Fibroblast of the conjunctiva (primary cell): Measurements from ENCODE around the gene CYP2E1.
A peak's percentile ranks its signal among the peaks of the same experiment; 100 is the strongest.
"Not testable (repeated sequence)": the region's sequence is repeated elsewhere in the genome, so short reads cannot be mapped to it uniquely, and the experiment has no call there.

Source experiments
- DNase-seq: peaks from one replicate; pipeline ENCODE4 v3.0.0-alpha.2; 2010; ENCODE audit warnings: low read depth

Gene CYP2E1

DNA sequence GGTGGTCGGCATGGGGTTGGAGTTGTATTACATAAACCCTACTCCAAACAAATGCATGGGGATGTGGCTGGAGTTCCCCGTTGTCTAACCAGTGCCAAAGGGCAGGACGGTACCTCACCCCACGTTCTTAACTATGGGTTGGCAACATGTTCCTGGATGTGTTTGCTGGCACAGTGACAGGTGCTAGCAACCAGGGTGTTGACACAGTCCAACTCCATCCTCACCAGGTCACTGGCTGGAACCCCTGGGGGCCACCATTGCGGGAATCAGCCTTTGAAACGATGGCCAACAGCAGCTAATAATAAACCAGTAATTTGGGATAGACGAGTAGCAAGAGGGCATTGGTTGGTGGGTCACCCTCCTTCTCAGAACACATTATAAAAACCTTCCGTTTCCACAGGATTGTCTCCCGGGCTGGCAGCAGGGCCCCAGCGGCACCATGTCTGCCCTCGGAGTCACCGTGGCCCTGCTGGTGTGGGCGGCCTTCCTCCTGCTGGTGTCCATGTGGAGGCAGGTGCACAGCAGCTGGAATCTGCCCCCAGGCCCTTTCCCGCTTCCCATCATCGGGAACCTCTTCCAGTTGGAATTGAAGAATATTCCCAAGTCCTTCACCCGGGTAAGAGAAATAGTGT, at the start of gene CYP2E1:
Gene CYP2E1 (plus strand): TSS at position 407 of the 632 bp plus-strand sequence. CDS start 33 bp downstream, at position 440.
- no peak for DNase-seq

DNA sequence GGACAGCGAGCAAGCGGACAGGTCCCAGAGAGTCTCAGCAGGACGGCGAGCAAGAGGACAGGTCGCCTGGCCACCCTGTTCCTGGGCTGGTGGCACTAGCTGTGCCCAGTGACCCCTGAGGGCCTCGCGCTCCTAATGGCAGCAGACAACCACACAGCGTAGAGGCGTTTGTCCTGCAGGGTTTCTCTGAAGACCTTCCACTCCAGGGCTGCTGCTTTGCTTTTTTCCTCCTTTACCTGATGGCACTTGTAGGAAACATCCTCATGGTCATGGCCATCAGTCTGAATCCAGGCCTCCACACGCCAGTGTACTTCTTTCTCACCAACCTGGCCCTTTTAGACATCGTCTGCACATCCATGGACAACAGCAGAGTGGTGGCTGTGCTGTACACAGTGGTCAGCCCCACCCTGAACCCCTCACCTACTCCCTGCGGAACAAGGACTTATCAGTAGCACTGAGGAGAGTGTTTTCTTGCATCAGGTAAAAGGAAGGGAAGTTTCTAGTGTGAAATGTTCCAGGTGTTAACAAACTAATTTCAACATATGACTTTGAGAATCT, 46.0 kb upstream of the CYP2E1 start:
- no peak for DNase-seq

DNA sequence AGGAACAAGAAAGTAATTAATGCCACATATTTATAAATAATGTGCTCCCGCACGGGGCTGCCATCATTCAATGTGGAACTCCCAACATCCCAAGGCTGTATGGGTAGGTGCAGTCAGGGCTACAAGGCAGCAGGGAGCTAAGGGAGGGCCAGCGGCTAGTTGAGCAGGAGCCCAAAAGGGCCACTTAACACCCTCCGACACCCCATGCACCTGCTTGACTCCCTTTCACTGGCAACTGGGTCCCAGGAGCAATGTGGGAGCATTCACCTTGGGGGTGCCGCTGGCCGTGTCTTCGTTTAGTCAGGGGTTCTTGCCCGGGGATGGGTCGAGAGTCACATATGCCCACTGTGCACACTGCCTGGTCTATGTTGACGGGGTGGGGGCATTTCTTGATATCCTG, 45.5 kb upstream of the CYP2E1 start:
- DNase-seq, result no peak

DNA sequence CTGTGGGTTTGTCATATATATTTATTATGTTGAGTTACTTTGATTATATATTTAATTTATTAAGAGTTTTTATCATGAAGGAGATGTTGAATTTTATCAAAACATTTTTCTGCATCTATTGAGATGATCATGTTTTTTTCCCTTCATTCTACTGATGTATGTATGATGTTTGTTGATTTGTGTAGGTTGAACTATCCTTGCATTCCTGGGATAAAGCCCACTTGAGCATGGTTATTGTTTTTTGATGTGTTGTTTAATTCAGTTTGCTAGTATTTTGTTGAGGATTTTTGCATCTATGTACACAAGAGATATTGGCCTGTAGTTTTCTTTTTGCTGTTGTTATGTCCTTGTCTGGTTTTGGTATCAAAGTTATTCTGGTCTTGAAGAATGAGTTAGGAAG, 42.3 kb upstream of the CYP2E1 start:
- DNase-seq, result no peak

DNA sequence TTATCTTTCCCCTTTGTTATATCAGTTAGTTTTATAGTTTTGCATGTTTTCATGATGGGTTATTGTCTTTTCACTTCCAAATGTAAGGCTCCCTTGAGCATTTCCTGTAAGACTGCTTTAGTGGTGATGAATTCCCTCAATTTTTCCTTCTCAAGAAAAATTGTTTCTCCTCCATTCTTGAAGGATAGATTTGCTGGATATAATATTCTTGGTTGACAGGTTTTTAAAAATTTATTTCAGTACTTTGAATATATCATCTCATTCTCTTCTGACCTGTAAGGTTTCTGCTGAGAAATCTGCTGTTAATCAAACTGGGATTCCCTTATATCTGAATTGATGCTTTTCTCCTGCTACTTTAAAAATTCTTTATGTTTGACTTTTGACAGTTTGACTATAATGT, 40.1 kb upstream of the CYP2E1 start:
- no peak for DNase-seq

DNA sequence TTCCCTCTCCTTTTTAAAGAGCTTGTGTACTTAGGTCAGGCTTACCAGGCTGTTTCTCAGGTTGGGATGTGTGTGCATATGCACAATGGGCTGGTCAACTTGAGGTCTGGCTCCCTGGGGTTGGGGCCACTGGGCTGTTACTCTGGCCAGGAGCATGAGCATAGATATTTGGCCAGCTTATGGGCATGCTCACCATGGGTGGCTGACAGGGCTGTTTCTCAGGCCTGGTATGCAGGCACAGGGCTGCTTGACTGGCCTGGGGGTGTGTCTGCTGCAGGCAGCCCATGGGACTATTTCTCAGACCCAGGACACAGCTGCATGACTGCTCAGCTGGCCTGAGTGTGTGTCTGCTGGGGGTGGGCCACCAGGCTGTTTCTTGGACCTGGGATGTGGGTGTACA, 38.8 kb upstream of the CYP2E1 start:
- DNase-seq, result no peak

DNA sequence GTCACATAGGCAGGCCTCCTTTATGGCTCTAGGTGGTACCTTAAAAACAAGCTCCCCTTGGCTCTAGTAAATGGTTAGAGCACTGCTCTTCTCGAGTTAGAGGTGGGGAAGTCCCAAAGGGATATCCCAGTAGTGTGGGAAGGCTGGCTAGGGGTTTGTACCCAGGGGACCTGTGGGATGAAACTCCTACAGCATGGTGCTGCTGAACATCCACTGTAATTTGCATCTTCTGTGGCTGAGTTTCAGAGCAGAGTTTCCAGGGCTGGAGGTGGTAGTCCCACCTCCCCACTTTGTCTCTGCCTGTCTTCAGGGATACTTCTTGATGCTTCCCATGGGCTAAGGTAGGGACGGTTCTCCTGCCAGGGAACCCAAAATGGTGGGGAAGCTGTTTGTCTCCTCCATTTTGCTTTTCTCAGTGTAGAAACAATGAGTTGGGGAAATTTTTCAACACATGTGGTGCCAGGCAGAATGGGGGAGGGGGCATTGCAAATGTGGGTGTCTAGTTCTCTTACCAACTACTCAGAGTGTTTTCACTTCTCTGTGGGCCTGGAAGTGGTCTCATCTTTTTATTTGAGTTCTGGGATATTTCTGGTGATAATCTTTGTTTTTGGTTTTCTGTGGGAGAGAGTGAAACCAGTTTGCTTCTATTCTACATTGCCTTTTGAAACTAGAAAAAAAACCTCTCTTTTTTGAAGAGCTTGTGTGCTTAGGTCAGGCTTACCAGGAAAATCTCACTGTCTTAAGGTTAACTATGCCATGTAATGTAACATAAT, 37.2 kb upstream of the CYP2E1 start:
- no peak for DNase-seq

DNA sequence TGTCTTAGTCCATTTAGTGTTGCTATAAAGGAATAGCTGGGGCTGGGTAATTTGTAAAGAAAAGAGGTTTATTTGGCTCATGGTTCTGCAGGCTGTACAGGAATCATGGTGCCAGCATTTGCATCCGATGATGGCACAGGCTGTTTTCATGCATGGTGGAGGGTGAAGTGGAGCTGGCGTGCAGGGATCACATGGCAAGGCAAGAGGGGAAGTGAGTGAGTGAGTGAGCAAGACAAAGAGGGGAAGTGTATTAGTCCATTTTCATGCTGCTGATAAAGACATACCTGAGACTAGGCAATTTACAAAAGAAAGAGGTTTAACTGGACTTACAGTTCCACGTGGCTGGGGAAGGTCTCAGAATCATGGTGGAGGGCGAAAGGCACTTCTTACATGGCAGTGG, 33.6 kb upstream of the CYP2E1 start:
- DNase-seq, result not testable (repeated sequence)

- not testable (repeated sequence) for DNase-seq
Observed at GRCh38 chr10:133497363-133497762, 29.8 kb upstream of the CYP2E1 start.

- DNase-seq, result not testable (repeated sequence)
Observed at GRCh38 chr10:133499176-133499575, 28.0 kb upstream of the CYP2E1 start.

DNA sequence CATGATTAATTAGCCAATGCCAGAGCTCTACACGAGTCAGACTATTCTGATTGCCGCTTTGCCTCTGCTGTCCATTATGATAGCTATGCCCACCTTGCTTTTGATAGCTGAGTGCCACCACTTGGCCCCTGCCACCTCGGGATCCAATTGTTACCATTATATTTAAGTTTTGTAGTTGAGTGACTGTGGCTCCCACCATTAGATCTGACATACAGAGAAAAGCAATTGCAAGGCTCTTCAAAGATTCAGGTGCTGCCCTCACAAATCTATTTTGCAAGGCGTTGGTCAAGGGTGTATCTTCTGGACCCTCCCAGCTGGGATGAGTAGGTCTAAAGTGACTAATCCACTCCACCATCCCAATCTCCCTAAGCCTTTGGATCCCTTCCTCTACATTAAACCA, 26.3 kb upstream of the CYP2E1 start:
- DNase-seq, result not testable (repeated sequence)

- DNase-seq, result no peak
Observed at GRCh38 chr10:133509700-133510099, 17.5 kb upstream of the CYP2E1 start.

- DNase-seq, result no peak
Observed at GRCh38 chr10:133511408-133511807, 15.8 kb upstream of the CYP2E1 start.

GRCh38 chr10:133511907-133512528, 15.1 kb upstream of the CYP2E1 start:
- no peak for DNase-seq

- DNase-seq, result no peak
Observed at GRCh38 chr10:133515471-133515870, 11.7 kb upstream of the CYP2E1 start.

DNA sequence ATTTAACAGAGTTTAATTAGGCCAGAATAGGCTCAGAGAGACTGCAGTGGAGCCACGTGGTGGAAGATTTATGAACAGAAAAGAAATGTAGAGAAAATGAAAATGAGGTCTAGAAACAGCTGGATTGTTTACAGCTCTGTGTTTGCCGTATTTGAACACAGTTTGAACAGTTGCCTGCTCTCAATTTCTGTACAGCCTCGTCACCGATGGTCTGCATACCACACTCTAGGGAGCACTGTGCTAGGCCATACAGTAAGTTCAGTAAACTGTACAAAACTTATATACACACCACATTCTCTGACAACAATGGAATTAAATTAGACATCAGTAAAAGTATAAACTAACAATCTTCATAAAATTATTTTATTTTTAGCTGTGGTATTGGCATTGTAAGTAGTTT, 11.1 kb upstream of the CYP2E1 start:
- DNase-seq, result no peak

GRCh38 chr10:133518517-133518916, 8.6 kb upstream of the CYP2E1 start:
- DNase-seq, result not testable (repeated sequence)

- DNase-seq, result peak; percentile 5
Observed at GRCh38 chr10:133520193-133520738, 6.9 kb upstream of the CYP2E1 start.

DNA sequence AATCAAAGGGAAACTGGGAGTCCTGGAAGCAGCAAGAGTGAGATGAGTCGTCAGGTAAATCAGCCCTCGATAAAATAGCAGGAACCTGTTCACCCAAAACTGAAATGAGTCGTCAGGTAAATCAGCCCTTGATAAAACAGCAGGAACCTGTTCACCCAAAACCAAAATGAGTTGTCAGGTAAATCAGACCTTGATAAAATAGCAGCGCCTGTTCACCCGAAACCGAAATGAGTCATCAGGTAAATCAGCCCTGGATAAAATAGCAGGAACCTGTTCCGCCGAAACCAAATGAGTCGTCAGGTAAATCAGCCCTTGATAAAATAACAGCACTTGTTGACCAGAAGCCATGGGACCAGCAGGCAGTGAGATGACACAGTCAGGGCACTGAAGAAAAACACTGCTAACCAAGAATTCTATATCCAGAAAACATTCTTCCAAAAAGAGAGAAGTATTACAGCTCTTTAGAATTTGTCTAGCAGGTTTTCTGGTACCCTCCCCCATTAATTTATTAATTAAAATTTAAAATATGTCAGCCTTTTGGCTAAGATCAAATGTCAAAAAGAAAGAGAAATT, 3.4 kb upstream of the CYP2E1 start:
- no peak for DNase-seq

- DNase-seq, result no peak
Observed at GRCh38 chr10:133525444-133525843, 1.7 kb upstream of the CYP2E1 start.

GRCh38 chr10:133527771-133528271, 658 bp downstream of the CYP2E1 start:
- DNase-seq, result no peak

- no peak for DNase-seq
Observed at GRCh38 chr10:133528296-133528844, 1.2 kb downstream of the CYP2E1 start.
